NB4 (cell line): ENCODE measurements around the gene MTOR.

ENCODE experiments used
- DNase-seq: peaks from one replicate; pipeline ENCODE4 v3.0.0; 2010; ENCODE audit warnings: low read depth
- H3K4me3 ChIP-seq: one replicate; pipeline ENCODE4 v1.5.1; 2011; ENCODE audit warnings: mild to moderate bottlenecking, low read depth, low read length, moderate library complexity
- CTCF ChIP-seq: IDR thresholded peaks from one replicate; pipeline ENCODE4 v1.5.1; 2012; ENCODE audit warnings: low read depth, low read length
- MAX ChIP-seq: IDR thresholded peaks from 2 replicates; pipeline ENCODE4 v1.6.1; 2011; ENCODE audit warnings: low read depth, low read length
- MYC ChIP-seq: IDR thresholded peaks from 2 replicates; pipeline ENCODE4 v1.6.1; 2011; ENCODE audit warnings: low read depth, low read length
- POLR2A ChIP-seq: IDR thresholded peaks from 2 replicates; pipeline ENCODE4 v1.6.1; 2011; ENCODE audit warnings: mild to moderate bottlenecking; ENCODE audit not compliant: insufficient read length; ENCODE audit errors: extremely low read depth

Gene MTOR

GRCh38 chr1:11198851-11199594 lies 63.3 kb downstream of the MTOR start:
- DNase-seq: no peak
- no peak for TF ChIP-seq CTCF
- TF ChIP-seq POLR2A: no peak
- TF ChIP-seq MYC: no peak
- H3K4me3 ChIP-seq: no peak overlapping the region

- no peak for TF ChIP-seq POLR2A
- TF ChIP-seq CTCF: no peak
- no peak for TF ChIP-seq MAX
- TF ChIP-seq MYC: no peak
- no peak for DNase-seq
- H3K4me3 ChIP-seq: no peak overlapping the region
Observed at GRCh38 chr1:11198257-11198656, 64.1 kb downstream of the MTOR start.

GRCh38 chr1:11197359-11197758 lies 65.0 kb downstream of the MTOR start:
- no peak for TF ChIP-seq MAX
- H3K4me3 ChIP-seq: no peak overlapping the region
- no peak for DNase-seq

- DNase-seq: no peak
- H3K4me3 ChIP-seq: no peak overlapping the region
- no peak for TF ChIP-seq CTCF
- no peak for TF ChIP-seq MYC
- TF ChIP-seq MAX: no peak
- TF ChIP-seq POLR2A: no peak
Observed at GRCh38 chr1:11196945-11197344, 65.4 kb downstream of the MTOR start.

GRCh38 chr1:11194407-11195176 lies 67.8 kb downstream of the MTOR start:
- TF ChIP-seq MYC (no peak), CTCF (no peak), POLR2A (no peak), MAX (no peak)
- DNase-seq: peak; percentile 14
- no peak overlapping the region for H3K4me3 ChIP-seq

- H3K4me3 ChIP-seq: no peak overlapping the region
- no peak for DNase-seq
- TF ChIP-seq MAX (no peak), POLR2A (no peak), MYC (no peak), CTCF (no peak)
Observed at GRCh38 chr1:11193376-11193775, 69.0 kb downstream of the MTOR start.
